NCI-H526 (cell line): ENCODE data around the gene PADI2.

Experiments used
- DNase-seq, 2 experiments: peaks; one replicate each; lab custom pipeline; 2025; lab: John Stamatoyannopoulos, UW

Gene PADI2

GRCh38 chr1:17119076-17119772 is at the start of gene PADI2:
Gene PADI2 (minus strand): TSS chr1:17119451. CDS start chr1:17119371, 80 bp downstream.
- peak; percentile 74 to 96 for DNase-seq

- DNase-seq: no peak
Measured at GRCh38 chr1:17168091-17168876, 49.0 kb upstream of the PADI2 start.

GRCh38 chr1:17167786-17168090 is 48.5 kb upstream of the PADI2 start:
- DNase-seq: no peak

GRCh38 chr1:17167041-17167785 is 48.0 kb upstream of the PADI2 start:
- peak; percentile 47 to 56 for DNase-seq

- no peak for DNase-seq
Measured at GRCh38 chr1:17165823-17166222, 46.6 kb upstream of the PADI2 start.

- no peak for DNase-seq
Measured at GRCh38 chr1:17163789-17164666, 44.8 kb upstream of the PADI2 start.

GRCh38 chr1:17163371-17163770 is 44.1 kb upstream of the PADI2 start:
- DNase-seq: no peak

- DNase-seq: no peak
Measured at GRCh38 chr1:17162941-17163340, 43.7 kb upstream of the PADI2 start.

GRCh38 chr1:17161926-17162800 is 42.9 kb upstream of the PADI2 start:
- DNase-seq: no peak

- DNase-seq: no peak
Measured at GRCh38 chr1:17161137-17161740, 42.0 kb upstream of the PADI2 start.

- DNase-seq: no peak
Measured at GRCh38 chr1:17158961-17159360, 39.7 kb upstream of the PADI2 start.

- DNase-seq: no peak
Measured at GRCh38 chr1:17156108-17156507, 36.9 kb upstream of the PADI2 start.

- DNase-seq: no peak
Measured at GRCh38 chr1:17155257-17155920, 36.1 kb upstream of the PADI2 start.

- no peak for DNase-seq
Measured at GRCh38 chr1:17149771-17150170, 30.5 kb upstream of the PADI2 start.

GRCh38 chr1:17148950-17149608 is 29.8 kb upstream of the PADI2 start:
- no peak for DNase-seq

GRCh38 chr1:17145648-17146047 is 26.4 kb upstream of the PADI2 start:
- no peak for DNase-seq

GRCh38 chr1:17143760-17144159 is 24.5 kb upstream of the PADI2 start:
- DNase-seq: no peak

- no peak for DNase-seq
Measured at GRCh38 chr1:17141441-17142197, 22.4 kb upstream of the PADI2 start.

- DNase-seq: no peak
Measured at GRCh38 chr1:17140279-17140678, 21.0 kb upstream of the PADI2 start.
